Erythroblast (primary cell): Measurements from ENCODE around the gene PATJ.
"Not testable (repeated sequence)": the region's sequence is repeated elsewhere in the genome, so short reads cannot be mapped to it uniquely, and the experiment has no call there.

ENCODE experiments used
- DNase-seq, 2 experiments: peaks; one replicate each; lab custom pipeline; 2025; lab: John Stamatoyannopoulos, UW
- GATA1 ChIP-seq: IDR thresholded peaks from 2 replicates; pipeline ENCODE4 v1.6.1; 2011; ENCODE audit warnings: low read depth, mild to moderate bottlenecking, control low read depth, low read length, moderate library complexity
- POLR2A ChIP-seq: IDR thresholded peaks from 2 replicates; pipeline ENCODE4 v1.6.1; 2011; ENCODE audit warnings: mild to moderate bottlenecking, low read length

Gene PATJ

GRCh38 chr1:62213075-62213914, 471.0 kb downstream of the PATJ start:
- TF ChIP-seq POLR2A (no peak), GATA1 (no peak)

GRCh38 chr1:62218604-62219003, 476.3 kb downstream of the PATJ start:
- TF ChIP-seq POLR2A (no peak), GATA1 (no peak)

More at GRCh38 chr1:62213075-62213914, 471.0 kb downstream of the PATJ start:
- DNase-seq: no peak

GRCh38 chr1:62220456-62220855, 478.2 kb downstream of the PATJ start:
- not testable (repeated sequence) for DNase-seq

More at GRCh38 chr1:62218604-62219003, 476.3 kb downstream of the PATJ start:
- DNase-seq: no peak

GRCh38 chr1:62221171-62221570, 478.9 kb downstream of the PATJ start:
- DNase-seq: no peak

GRCh38 chr1:62222321-62222720, 480.0 kb downstream of the PATJ start:
- TF ChIP-seq POLR2A (no peak), GATA1 (no peak)
- DNase-seq: no peak

More at GRCh38 chr1:62221171-62221570, 478.9 kb downstream of the PATJ start:
- no peak for TF ChIP-seq GATA1
- no peak for TF ChIP-seq POLR2A

- no peak for DNase-seq
- TF ChIP-seq POLR2A: no peak
- TF ChIP-seq GATA1: no peak
These were observed 481.9 kb downstream of the PATJ start for GRCh38 chr1:62224182-62224581.

- TF ChIP-seq GATA1: no peak
- TF ChIP-seq POLR2A: no peak
- no peak for DNase-seq
These were observed 485.2 kb downstream of the PATJ start for GRCh38 chr1:62227496-62227895.
